Endometrial microvascular endothelial cells (primary cell): ENCODE results near the gene NKAP. TPM values are rescaled to one million over a fixed set of nuclear protein-coding genes. Genes with fewer than 3 reads are reported as not detected.

ENCODE experiments used
- in situ Hi-C: cut with HindIII; loops from 2 replicates; pipeline ENCODE4 v1.10.0; 2017; ENCODE audit warnings: low sequenced_read_pairs, low pct_unique_long_range_greater_than_20kb; ENCODE audit errors: inconsistent ontology term
- total RNA-seq: library from RNA; depleted of rRNA; stranded (reverse); fragments of >200 nt; gene quantifications from one replicate; pipeline ENCODE4 v1.2.3, GENCODE V29; 2015; ENCODE audit errors: inconsistent ontology term

NKAP gene
- total RNA-seq, 1 donor from 2014 or later: 2.4 TPM

- in situ Hi-C loops: no loop called here
These were observed 64.8 kb downstream of the NKAP start for GRCh38 chrX:119878740-119879139.

- in situ Hi-C loops: no loop called here
These were observed 71.8 kb downstream of the NKAP start, which contains the start of the genes NDUFA1 and RNF113A for GRCh38 chrX:119871599-119872395. Gene NDUFA1 (plus strand): TSS chrX:119871832. CDS start chrX:119871912, 80 bp downstream. Gene RNF113A (minus strand): TSS chrX:119871733. CDS start chrX:119871613, 120 bp downstream.

- in situ Hi-C loops: no loop called here
These were observed 72.3 kb downstream of the NKAP start for GRCh38 chrX:119871245-119871598.

Other genes starting within 250 kb of the NKAP start
- not detected for gene SOWAHD, start 185.2 kb downstream of the NKAP start, total RNA-seq
- gene RPL39, start 152.1 kb downstream of the NKAP start, total RNA-seq: 7,033 TPM
- 2.2 TPM for gene UPF3B, start 90.8 kb downstream of the NKAP start, total RNA-seq
- gene RNF113A, start 72.0 kb downstream of the NKAP start, total RNA-seq: 13.6 TPM
- 54.9 TPM for gene NDUFA1, start 71.9 kb downstream of the NKAP start, total RNA-seq
- gene AKAP14, start 47.9 kb downstream of the NKAP start, total RNA-seq: not detected
- not detected for gene RHOXF2B, start 133.9 kb upstream of the NKAP start, total RNA-seq
- not detected for gene RHOXF1, start 172.2 kb upstream of the NKAP start, total RNA-seq
- gene RHOXF2, start 214.9 kb upstream of the NKAP start, total RNA-seq: not detected